GM04504 (cell line): ENCODE results near the gene FBXO40.
"Not testable (repeated sequence)": the region's sequence is repeated elsewhere in the genome, so short reads cannot be mapped to it uniquely, and the experiment has no call there.

Experiments used
- DNase-seq: peaks from one replicate; pipeline ENCODE4 v3.0.0-alpha.2; 2012; ENCODE audit warnings: low read depth

FBXO40 gene

GRCh38 chr3:121592856-121593702 is at the start of gene FBXO40:
Gene FBXO40, plus strand, starts transcription at chr3:121593379. Its CDS starts 27,197 bp downstream, at chr3:121620576.
- DNase-seq: no peak

GRCh38 chr3:121545049-121545573 is 48.1 kb upstream of the FBXO40 start:
- DNase-seq: no peak

- DNase-seq: peak; percentile 84
Observed at GRCh38 chr3:121545574-121546455, 47.4 kb upstream of the FBXO40 start, which contains the start of gene POLQ. Gene POLQ, minus strand, starts transcription at chr3:121545988. Its CDS starts 111 bp downstream, at chr3:121545877.

- DNase-seq: no peak
Observed at GRCh38 chr3:121552379-121552778, 40.8 kb upstream of the FBXO40 start.

- DNase-seq: no peak
Observed at GRCh38 chr3:121552797-121553196, 40.4 kb upstream of the FBXO40 start.

GRCh38 chr3:121557426-121557934 is 35.7 kb upstream of the FBXO40 start:
- no peak for DNase-seq

GRCh38 chr3:121562148-121562547 is 31.0 kb upstream of the FBXO40 start:
- DNase-seq: no peak

GRCh38 chr3:121566773-121567172 is 26.4 kb upstream of the FBXO40 start:
- no peak for DNase-seq

- DNase-seq: no peak
Observed at GRCh38 chr3:121567649-121568048, 25.5 kb upstream of the FBXO40 start, which contains the start of gene ARGFX. Gene ARGFX, plus strand, starts transcription at chr3:121567949. Its CDS starts 2,765 bp downstream, at chr3:121570714.

- no peak for DNase-seq
Observed at GRCh38 chr3:121574449-121574848, 18.7 kb upstream of the FBXO40 start.

- no peak for DNase-seq
Observed at GRCh38 chr3:121581691-121582090, 11.5 kb upstream of the FBXO40 start.

- DNase-seq: no peak
Observed at GRCh38 chr3:121584418-121584817, 8.8 kb upstream of the FBXO40 start.

GRCh38 chr3:121593806-121594205 is 627 bp downstream of the FBXO40 start:
- not testable (repeated sequence) for DNase-seq

GRCh38 chr3:121594850-121595249 is 1.7 kb downstream of the FBXO40 start:
- DNase-seq: no peak

- no peak for DNase-seq
Observed at GRCh38 chr3:121595765-121596406, 2.7 kb downstream of the FBXO40 start.

- DNase-seq: no peak
Observed at GRCh38 chr3:121598564-121598963, 5.4 kb downstream of the FBXO40 start.

GRCh38 chr3:121599900-121600299 is 6.7 kb downstream of the FBXO40 start:
- not testable (repeated sequence) for DNase-seq

- no peak for DNase-seq
Observed at GRCh38 chr3:121601212-121601812, 8.1 kb downstream of the FBXO40 start.

- no peak for DNase-seq
Observed at GRCh38 chr3:121604759-121605158, 11.6 kb downstream of the FBXO40 start.

- DNase-seq: no peak
Observed at GRCh38 chr3:121606106-121606505, 12.9 kb downstream of the FBXO40 start.

- no peak for DNase-seq
Observed at GRCh38 chr3:121619691-121620090, 26.5 kb downstream of the FBXO40 start.
